Thyroid gland (tissue), 4 donors: ENCODE measurements around the gene UBE2V1. TPM values are rescaled to one million over a fixed set of nuclear protein-coding genes. Genes with fewer than 3 reads are reported as not detected.

Experiments
- DNase-seq, 2 donors: peaks; one replicate each; pipeline ENCODE4 v3.0.0-alpha.2; 2019
- H3K27ac ChIP-seq, 3 donors: fragments of 200-600 bp; sonication (generic); 1 replicate in 2 of 3; 2 replicates in 1 of 3; pipeline ENCODE4 v1.5.1; 2016 to 2019; ENCODE audit warnings: mild to moderate bottlenecking in 1 of 3, moderate library complexity in 1 of 3
- H3K27me3 ChIP-seq: fragments of 200-600 bp; sonication (generic); one replicate; pipeline ENCODE4 v1.5.1; 2019
- H3K36me3 ChIP-seq, 2 donors: fragments of 200-600 bp; sonication (generic); one replicate each; pipeline ENCODE4 v1.5.1; 2016 to 2019
- H3K4me1 ChIP-seq, 2 donors: fragments of 200-600 bp; sonication (generic); one replicate each; pipeline ENCODE4 v1.5.1; 2017 to 2019
- H3K4me3 ChIP-seq, 3 donors: fragments of 200-600 bp; sonication (generic); replicated peaks in 1 of 3; 1 replicate in 2 of 3; 2 replicates in 1 of 3; pipeline ENCODE4 v1.5.1; 2016; ENCODE audit warnings: mild to moderate bottlenecking in 1 of 3
- H3K9me3 ChIP-seq: fragments of 200-600 bp; sonication (generic); one replicate; pipeline ENCODE4 v1.5.1; 2017
- CTCF ChIP-seq, 6 experiments: fragments of 200-600 bp in 3 of 6; fragments of 450-650 bp in 3 of 6; sonication (generic) in 3 of 6; IDR thresholded peaks; one replicate each; pipeline ENCODE4 v1.5.1; 2016 to 2019; ENCODE audit warnings: antibody characterized with exemption in 6 of 6, mild to moderate bottlenecking in 2 of 6, inconsistent platforms in 1 of 6, moderate library complexity in 1 of 6
- POLR2A ChIP-seq, 2 donors: fragments of 450-650 bp; IDR thresholded peaks; one replicate each; pipeline ENCODE4 v1.6.1; 2017; ENCODE audit warnings: antibody characterized with exemption in 2 of 2, mild to moderate bottlenecking in 2 of 2, moderate library complexity in 1 of 2
- WGBS, 2 donors: methylation state at CpG; one replicate each; pipeline ENCODE4 v1.1.5; 2017; 5-methylcytosine and 5-hydroxymethylcytosine counted together
- intact Hi-C: fragments of 100-400 bp; cut with DNase I; formaldehyde crosslinking; loops from one replicate; pipeline ENCODE4 v1.15.1; 2023
- total RNA-seq, 4 donors: library from RNA; depleted of rRNA; stranded (reverse); fragments of >200 nt; gene quantifications; one replicate each; pipeline ENCODE4 v1.2.3, GENCODE V29; 2016

UBE2V1 gene
- total RNA-seq, 4 donors from 2014 or later, result 77.3 to 110 (median 92.3) TPM

DNA sequence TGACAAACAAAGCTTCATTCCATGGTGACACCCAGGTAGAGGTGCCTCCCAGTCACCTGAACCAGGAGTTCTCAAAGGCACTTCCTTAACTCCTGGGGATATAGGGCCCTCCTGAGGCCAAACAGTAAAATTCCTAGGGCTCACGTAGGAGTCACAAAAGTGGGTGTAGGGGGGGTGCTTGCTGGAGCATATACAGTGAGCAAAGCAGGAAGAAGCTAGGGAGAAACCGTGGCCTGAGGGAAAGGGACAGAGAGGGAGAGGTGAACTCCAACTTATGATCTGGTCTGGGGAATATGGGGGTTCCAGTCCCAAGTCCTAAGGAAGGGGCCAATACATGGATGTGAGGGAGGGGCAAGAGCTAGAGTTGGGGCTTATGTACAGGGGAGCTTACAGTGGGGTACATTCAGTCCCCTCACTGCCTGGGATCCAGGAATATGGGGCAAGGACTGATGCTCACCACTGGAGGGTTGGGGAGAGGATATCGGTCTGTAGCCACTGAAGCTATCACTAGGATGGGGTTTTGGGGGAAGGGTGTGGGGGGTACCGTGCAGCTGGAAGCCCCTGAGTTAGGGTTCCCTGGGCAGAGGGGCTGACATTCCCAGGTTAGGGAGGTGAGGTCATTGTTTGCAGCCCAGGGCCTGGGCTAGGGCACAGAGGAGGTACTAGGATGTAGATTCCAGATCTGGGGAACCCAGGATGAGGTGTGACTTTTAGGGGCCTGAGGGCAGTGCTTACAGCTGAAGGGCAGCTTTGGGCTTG, 39.6 kb upstream of the UBE2V1 start:
- H3K4me1 ChIP-seq, result peaks cover 42 to 55% of the 10 kb centered on the region in 2 donors
- intact Hi-C loops, result loop anchor here (10.0 kb wide), 1 partner anchor 168 kb away; the partner anchor contains the start of gene SNAI1
- DNase-seq, result peak; percentile 63 to 71

GRCh38 chr20:50151034-50151743, 38.2 kb upstream of the UBE2V1 start:
- H3K4me1 ChIP-seq, result peaks cover 42 to 68% of the 10 kb centered on the region in 2 donors
- no peaks in the 10 kb centered on the region for H3K27me3 ChIP-seq
- WGBS, 2 donors, result 75 to 79% methylated on average over 9 to 10 of the region's 10 CpGs
- H3K4me3 ChIP-seq, result peak overlapping the region in 1 of 3 donors; percentile 77
- DNase-seq, result peak; percentile 71 to 83
- H3K9me3 ChIP-seq, result no peaks in the 10 kb centered on the region
- intact Hi-C loops, result loop anchor here (10.0 kb wide), 1 partner anchor 166 kb away; the partner anchor contains the start of gene SNAI1
- peaks cover 0 to 6% of the 10 kb centered on the region in 2 donors for H3K36me3 ChIP-seq
- TF ChIP-seq POLR2A (IDR thresholded peaks at IDR 0.05) (peak in 1 of 2 donors; percentile 50), CTCF (IDR thresholded peaks at IDR 0.05) (no peak)
- H3K27ac ChIP-seq, result peak overlapping the region; percentile 81 to 92 (median 89)

More for the DNA sequence above, 39.6 kb upstream of the UBE2V1 start:
- Histone ChIP-seq H3K9me3 (no peaks in the 10 kb centered on the region), H3K36me3 (peaks cover 0 to 6% of the 10 kb centered on the region in 2 donors), H3K27ac (peak overlapping the region; percentile 81 to 92 (median 89)), H3K27me3 (no peaks in the 10 kb centered on the region), H3K4me3 (peak overlapping the region; percentile 77 to 84 (median 80))
- WGBS, 2 donors, result 11 to 16% methylated on average over 4 of the region's 4 CpGs
- peak in 1 of 2 donors; percentile 28 for TF ChIP-seq POLR2A (IDR thresholded peaks at IDR 0.05)
- peak in 4 of 6 experiments; percentile 30 to 53 (median 34) for TF ChIP-seq CTCF (IDR thresholded peaks at IDR 0.05)

GRCh38 chr20:50149481-50150254, 36.7 kb upstream of the UBE2V1 start:
- H3K27me3 ChIP-seq, result no peaks in the 10 kb centered on the region
- no peaks in the 10 kb centered on the region for H3K9me3 ChIP-seq
- WGBS, 2 donors, result 83 to 87% methylated on average over 14 to 16 of the region's 16 CpGs
- TF ChIP-seq POLR2A (IDR thresholded peaks at IDR 0.05) (no peak), CTCF (IDR thresholded peaks at IDR 0.05) (no peak)
- intact Hi-C loops, result loop anchor here (10.0 kb wide), 2 partner anchors 65 to 165 kb away; partner anchors contain the start of gene SNAI1
- no peak for DNase-seq
- H3K4me1 ChIP-seq, result peaks cover 42 to 76% of the 10 kb centered on the region in 2 donors
- no peak overlapping the region for H3K4me3 ChIP-seq
- peaks cover 0 to 6% of the 10 kb centered on the region in 2 donors for H3K36me3 ChIP-seq
- H3K27ac ChIP-seq, result peak overlapping the region in 2 of 3 donors; percentile 30 to 92

- peaks cover 15 to 19% of the 10 kb centered on the region in 2 donors for H3K36me3 ChIP-seq
- H3K27me3 ChIP-seq, result no peaks in the 10 kb centered on the region
- TF ChIP-seq POLR2A (IDR thresholded peaks at IDR 0.05), result no peak
- no peak for TF ChIP-seq CTCF (IDR thresholded peaks at IDR 0.05)
- peaks cover 27 to 69% of the 10 kb centered on the region in 2 donors for H3K4me1 ChIP-seq
- no peak overlapping the region for H3K4me3 ChIP-seq
- DNase-seq, result peak in 1 of 2 donors; percentile 20
- WGBS, 2 donors, result 62 to 67% methylated on average over 17 of the region's 17 CpGs
- no peaks in the 10 kb centered on the region for H3K9me3 ChIP-seq
- intact Hi-C loops, result loop anchor here (10.0 kb wide), 1 partner anchor 62 kb away; no protein-coding TSS in a partner anchor
- peak overlapping the region; percentile 20 to 70 (median 52) for H3K27ac ChIP-seq
Observed at GRCh38 chr20:50146732-50147662, 34.0 kb upstream of the UBE2V1 start.
